ENCODE data around the gene TEX47. TPM values are rescaled to one million over a fixed set of nuclear protein-coding genes. Genes with fewer than 3 reads are reported as not detected.

TEX47 gene
- total RNA-seq, 4 donors from 2014 or later: not detected

DNA sequence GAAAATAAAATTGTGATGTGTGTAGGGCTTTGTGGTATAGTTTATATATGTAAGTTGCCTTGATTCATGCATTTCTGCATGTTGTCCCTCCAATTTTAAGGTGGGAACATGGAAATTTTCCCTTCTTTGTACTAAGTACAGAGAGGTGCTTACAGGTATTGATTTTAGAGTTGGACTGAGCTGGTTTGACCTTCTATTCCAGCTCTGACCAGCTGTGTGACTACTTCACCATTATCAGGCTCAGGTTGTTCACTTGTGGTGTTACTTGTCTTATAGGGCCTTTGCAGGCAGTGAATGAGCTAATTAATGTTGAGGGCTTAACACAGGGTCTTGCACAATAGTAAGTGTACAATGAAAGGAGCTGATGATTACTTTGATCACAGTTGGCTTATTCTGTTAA, 19.7 kb downstream of the TEX47 start:
- intact Hi-C loops (cut with DNase I; ENCODE audit: low total_unique reads): no loop called here
- no peak for DNase-seq (ENCODE audit: low spot score in 2 of 2)
- TF ChIP-seq, protein P1, sequence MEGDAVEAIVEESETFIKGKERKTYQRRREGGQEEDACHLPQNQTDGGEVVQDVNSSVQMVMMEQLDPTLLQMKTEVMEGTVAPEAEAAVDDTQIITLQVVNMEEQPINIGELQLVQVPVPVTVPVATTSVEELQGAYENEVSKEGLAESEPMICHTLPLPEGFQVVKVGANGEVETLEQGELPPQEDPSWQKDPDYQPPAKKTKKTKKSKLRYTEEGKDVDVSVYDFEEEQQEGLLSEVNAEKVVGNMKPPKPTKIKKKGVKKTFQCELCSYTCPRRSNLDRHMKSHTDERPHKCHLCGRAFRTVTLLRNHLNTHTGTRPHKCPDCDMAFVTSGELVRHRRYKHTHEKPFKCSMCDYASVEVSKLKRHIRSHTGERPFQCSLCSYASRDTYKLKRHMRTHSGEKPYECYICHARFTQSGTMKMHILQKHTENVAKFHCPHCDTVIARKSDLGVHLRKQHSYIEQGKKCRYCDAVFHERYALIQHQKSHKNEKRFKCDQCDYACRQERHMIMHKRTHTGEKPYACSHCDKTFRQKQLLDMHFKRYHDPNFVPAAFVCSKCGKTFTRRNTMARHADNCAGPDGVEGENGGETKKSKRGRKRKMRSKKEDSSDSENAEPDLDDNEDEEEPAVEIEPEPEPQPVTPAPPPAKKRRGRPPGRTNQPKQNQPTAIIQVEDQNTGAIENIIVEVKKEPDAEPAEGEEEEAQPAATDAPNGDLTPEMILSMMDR (IDR thresholded peaks at IDR 0.05): no peak
- TF ChIP-seq POLR2A (IDR thresholded peaks at IDR 0.05): no peak
- H3K4me3 ChIP-seq (ENCODE audit: low read depth, poor library complexity, severe bottlenecking): no peak overlapping the region

DNA sequence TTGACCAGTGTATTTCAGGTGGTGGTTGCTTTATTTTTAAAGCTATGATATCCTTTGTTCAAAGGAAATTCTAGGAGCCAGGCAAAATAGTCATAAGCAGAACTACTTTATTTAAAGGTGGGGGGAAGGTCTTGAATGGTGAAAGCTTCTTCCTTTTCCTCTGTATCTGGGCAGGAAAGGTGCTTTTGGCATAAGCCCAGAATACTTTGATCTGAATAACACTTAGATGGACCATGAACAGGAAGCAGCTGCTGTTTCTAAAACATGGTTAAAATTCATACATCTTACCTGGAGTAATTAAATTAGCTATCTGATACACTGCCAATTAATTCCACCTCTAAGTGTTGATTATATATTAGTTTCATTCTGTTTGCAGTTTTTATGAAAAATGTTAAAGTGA, 22.8 kb downstream of the TEX47 start:
- H3K4me3 ChIP-seq (ENCODE audit: low read depth, poor library complexity, severe bottlenecking): no peak overlapping the region
- intact Hi-C loops (cut with DNase I; ENCODE audit: low total_unique reads): no loop called here
- TF ChIP-seq, protein P1 (IDR thresholded peaks at IDR 0.05): no peak
- TF ChIP-seq POLR2A (IDR thresholded peaks at IDR 0.05): no peak
- DNase-seq (ENCODE audit: low spot score in 2 of 2): no peak

DNA sequence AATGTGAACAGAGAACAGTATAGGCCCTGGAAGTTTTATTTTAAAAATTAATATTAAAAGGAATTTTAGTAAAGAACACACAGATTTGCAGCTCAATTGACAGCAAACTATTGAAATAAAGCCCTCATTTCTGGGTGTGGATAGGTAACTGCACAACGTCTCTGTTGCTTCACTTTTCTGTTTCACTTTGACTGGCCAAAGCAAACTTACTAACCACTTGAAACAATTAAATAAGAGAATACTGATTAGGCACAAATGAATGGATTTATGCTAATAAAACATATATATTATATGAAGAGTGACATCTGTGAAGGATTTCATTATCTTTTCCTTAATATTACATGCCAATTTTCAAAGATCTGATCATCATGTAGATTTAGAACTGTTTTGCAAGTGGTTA, 24.1 kb downstream of the TEX47 start:
- 68 to 79% methylated on average over 1 of the region's 1 CpG for WGBS, 2 donors
- intact Hi-C loops (cut with DNase I; ENCODE audit: low total_unique reads): no loop called here
- no peak overlapping the region for H3K4me3 ChIP-seq (ENCODE audit: low read depth, poor library complexity, severe bottlenecking)
- no peak for DNase-seq (ENCODE audit: low spot score in 2 of 2)
- TF ChIP-seq POLR2A (IDR thresholded peaks at IDR 0.05): no peak
- TF ChIP-seq, protein P1 (IDR thresholded peaks at IDR 0.05): no peak

DNA sequence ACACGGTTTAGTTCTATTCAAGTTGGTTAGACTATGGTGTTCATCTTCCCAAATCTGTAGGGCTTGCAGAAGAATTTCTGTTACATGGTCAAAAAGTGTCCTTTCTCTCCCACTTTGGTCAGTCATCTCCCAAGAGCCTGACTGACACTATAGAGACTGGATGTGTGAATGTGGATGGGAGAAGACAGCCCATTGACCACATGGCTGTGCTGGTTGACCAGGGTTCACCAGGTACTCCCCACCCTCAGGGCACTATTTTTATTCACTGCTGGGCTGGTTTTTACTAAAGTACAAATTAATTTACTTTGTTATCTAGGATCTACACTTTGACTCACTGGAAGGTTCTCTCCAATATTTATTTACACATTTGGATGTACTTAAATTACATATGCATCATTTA, 33.8 kb downstream of the TEX47 start:
- intact Hi-C loops (cut with DNase I; ENCODE audit: low total_unique reads): no loop called here
- 45 to 50% methylated on average over 1 of the region's 1 CpG for WGBS, 2 donors
- no peak overlapping the region for H3K4me3 ChIP-seq (ENCODE audit: low read depth, poor library complexity, severe bottlenecking)
- TF ChIP-seq, protein P1 (IDR thresholded peaks at IDR 0.05): no peak
- no peak for TF ChIP-seq POLR2A (IDR thresholded peaks at IDR 0.05)
- DNase-seq (ENCODE audit: low spot score in 2 of 2): no peak

DNA sequence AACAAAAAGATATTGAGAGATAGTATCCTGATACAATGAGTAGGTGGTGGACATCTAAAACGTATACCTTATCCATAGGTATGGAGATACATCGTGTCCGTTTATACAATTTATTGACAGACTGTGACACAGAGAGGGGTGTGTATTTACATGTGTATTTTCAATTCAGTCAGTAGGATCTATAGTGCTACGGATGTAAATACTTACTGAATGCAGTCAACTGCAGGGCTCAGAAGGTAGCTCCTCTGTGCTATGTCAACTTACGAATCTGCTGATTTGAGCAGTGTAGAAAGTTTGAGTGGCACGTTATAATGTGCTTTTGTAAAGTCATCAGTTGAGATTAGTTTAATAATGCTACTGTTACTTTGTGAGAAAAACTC, 35.4 kb downstream of the TEX47 start:
- H3K4me3 ChIP-seq (ENCODE audit: low read depth, poor library complexity, severe bottlenecking): no peak overlapping the region
- WGBS, 2 donors: 27% methylated on average over 6 of the region's 6 CpGs
- TF ChIP-seq POLR2A (IDR thresholded peaks at IDR 0.05): no peak
- TF ChIP-seq, protein P1 (IDR thresholded peaks at IDR 0.05): no peak
- DNase-seq (ENCODE audit: low spot score in 2 of 2): no peak
- intact Hi-C loops (cut with DNase I; ENCODE audit: low total_unique reads): no loop called here

Data from lower leg skin (tissue), 4 donors.